HCEC 1CT (cell line): ENCODE results near the gene ROR1.
"Not testable (repeated sequence)": the region's sequence is repeated elsewhere in the genome, so short reads cannot be mapped to it uniquely, and the experiment has no call there.

Source experiments
- DNase-seq: peaks from one replicate; pipeline ENCODE4 v3.0.0-alpha.2; 2017

Gene ROR1

DNA sequence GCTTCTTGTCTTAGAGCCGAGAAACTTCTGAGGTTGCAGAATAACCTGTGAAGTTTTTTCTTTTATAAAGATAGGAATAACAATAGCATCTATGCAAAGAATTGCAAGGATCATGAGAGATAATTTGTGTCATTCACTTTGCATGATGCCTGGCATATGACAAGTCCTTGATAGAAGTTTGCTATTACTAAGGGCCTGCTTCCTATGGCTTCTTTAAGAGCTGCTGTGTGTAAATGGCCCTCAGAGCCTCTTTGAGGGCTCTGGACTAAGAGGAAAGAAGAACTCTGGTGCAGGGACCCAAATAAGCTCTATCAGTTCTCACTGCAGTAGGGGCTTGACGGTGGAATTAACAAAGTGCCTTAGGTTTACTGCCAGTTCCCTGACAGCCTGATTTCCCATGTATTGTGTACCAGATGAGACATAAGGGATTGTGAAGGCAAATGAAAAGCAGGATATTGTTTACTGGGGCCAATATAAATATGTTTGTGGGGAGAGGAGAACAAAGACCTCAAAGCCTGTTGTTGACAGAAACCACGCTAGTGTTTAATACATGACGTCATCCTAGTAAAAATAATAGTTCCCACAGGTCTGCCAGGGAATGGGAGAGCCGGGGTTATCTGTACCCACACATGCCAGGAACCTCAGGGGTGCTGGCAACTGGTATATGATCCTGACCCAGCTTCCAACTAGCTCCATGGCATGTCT is 298.4 kb downstream of the ROR1 start:
- no peak for DNase-seq

DNA sequence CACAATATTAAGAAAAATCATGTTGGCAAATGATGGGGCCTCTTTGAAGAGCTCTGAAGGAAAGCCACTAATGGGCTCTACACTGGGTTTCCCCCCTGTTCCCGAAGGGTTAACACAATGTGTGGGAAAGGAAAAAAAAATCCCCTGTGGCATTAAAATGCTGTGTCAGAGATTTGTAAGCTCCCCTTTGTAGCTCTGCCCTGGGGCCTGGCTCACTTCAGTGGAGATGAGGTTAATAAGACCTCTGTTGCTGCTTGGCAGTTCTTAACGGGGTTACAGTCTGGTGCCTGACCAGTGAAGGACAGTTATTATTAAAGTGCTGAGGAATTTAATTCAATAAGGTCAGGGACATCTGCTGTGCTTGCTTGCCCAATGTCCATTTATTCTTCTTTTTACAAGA is 299.9 kb downstream of the ROR1 start:
- DNase-seq, result no peak

DNA sequence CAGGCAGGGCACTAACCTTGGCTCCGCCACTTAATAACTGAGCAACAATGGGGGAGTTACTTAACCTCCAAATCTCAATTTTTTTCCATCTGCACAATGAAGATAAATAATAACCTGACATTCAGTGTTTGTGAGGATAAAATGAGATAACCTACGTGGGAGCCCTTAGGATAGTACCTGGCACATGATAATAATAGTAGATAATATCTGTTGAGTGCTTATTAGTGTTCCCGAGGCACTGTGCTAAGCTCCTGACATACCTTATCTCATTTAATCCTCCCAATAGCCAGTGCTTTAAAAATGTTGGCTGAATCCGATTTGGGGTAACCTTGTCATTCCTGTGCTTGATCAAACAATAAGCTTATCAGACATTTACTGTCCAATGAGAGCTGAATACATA is 300.9 kb downstream of the ROR1 start:
- DNase-seq, result no peak

DNA sequence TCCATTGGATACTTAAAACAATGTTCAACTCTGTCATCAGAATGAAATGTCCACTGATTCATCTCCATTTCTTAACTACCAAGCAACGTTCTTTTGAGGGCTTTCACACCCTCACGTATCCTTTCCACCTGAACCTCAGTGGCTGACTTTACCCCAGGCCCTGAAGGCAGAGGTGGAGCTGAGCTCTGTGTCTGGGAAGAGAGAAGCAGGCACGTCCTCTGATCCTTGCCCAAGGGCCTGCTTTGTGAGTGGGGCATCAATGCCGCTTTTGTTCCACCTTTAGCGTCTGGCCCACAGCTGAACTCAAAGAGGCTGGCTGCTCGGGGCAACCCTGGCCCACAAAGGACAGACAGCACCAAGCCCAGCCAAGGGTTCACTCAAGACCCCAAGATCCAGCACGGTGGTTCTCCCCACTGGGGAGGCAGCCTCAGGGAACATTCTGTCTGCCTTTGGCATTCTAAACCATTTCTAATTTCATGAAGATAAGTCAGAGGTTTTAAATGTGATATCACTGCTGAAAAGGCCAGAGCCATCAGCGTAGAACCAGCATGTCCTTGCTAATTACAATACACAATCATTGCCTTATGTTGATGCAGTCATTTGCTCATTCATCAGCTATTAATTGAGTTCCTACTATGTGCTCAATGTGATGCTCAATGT is 303.6 kb downstream of the ROR1 start:
- DNase-seq, result no peak

DNA sequence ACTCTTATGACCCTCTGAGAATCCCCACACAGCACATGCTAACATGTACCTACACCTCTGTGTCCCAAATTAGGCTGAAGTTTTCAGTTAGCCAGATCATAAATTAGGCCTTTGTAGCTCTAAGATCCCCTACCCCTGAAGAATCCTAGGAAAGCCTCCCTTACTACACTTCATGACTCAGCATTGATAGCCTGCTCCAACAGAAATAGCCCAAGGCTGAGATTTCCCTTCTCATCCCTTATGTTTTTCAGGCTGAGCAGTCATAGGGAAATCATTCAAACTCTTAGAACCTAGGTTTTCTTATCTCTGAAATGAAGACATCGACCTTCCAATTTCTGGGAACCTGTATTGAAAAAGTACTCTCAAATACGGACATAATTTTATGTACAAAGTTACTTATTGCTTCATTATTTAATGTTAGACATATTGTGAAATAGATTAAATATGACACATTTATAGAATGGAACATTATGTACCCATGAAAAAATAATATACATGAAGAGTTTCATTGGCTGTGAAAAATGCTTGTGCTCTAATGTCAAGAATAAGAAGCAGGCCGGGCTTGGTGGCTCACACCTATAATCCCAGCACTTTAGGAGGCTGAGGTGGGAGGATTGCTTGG is 307.2 kb downstream of the ROR1 start:
- DNase-seq, result peak; percentile 9

DNA sequence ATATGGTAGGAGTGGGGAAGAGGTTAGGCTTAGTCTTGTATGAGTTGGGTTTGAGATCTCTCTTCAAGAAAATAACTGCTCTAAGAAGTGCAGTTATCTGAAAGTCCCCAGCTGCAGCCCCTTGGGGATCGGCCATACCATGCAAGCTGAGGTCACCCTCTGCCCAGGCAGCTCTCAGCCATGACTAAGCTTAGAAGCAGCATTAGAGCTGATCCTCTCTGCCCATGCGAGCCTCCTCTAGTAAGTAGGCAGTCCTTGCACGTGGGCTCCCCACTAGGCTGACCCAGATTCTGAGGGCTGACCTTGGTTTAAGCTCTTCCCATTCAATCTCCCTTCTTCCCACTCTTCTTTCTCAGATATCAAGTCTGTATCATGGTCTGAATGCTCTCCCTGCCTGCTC is 308.6 kb downstream of the ROR1 start:
- peak; percentile 77 for DNase-seq

DNA sequence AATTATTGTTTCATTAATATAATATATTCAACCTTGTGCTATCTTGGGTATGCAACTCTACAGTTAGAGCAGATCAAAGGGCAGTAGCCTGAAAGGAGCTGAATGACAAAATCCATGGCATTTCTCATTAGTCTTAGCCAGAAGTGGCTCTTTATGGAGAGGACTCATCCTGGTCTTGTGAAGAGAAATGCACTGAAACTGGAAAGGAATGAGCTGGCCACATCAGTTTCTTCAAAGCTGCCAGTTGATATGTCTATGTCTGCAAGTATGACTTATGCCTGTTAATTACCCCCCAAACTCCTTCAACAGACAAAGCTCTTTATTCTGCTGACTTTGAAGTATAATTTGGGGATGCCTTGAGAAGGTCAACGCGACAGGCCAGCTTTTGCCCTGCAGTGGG is 310.6 kb downstream of the ROR1 start:
- no peak for DNase-seq

DNA sequence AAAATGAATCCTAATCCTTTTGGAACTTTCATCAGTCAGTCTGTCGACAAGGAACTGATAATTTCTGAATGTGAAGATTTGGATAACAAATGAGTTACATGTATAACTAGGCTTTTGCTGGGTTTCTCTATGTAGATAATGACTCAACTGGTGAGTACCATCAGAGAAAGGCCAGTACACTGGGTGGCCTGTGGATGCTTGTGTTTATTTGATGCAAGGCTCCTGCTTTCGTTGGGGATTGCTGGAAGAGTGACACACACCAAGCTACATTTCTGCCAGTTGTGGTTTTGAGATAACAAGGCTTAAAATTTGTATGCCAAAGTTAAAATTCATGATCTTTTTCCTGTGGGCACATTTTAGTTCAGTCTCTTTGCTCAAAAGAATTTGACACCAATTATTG is 314.0 kb downstream of the ROR1 start:
- DNase-seq, result peak; percentile 60

DNA sequence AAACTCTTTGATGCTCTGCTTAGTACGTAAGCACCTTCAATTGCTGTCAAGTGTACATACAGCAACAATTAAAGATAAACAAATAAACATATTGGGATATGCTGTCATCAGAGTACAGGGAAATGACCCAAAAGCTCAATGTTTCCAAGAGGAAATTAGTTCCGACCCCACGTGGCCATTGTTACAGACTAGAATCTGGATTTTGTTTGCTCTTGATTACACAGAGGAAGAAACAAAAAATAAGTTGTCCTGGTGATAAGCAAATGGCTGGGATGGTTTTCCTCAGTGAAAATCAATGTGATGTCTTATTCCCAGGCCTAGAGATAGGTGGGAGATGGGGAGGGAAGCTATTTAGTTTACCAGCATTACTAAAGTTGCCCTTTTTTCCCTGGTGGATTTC is 316.6 kb downstream of the ROR1 start:
- DNase-seq, result no peak

DNA sequence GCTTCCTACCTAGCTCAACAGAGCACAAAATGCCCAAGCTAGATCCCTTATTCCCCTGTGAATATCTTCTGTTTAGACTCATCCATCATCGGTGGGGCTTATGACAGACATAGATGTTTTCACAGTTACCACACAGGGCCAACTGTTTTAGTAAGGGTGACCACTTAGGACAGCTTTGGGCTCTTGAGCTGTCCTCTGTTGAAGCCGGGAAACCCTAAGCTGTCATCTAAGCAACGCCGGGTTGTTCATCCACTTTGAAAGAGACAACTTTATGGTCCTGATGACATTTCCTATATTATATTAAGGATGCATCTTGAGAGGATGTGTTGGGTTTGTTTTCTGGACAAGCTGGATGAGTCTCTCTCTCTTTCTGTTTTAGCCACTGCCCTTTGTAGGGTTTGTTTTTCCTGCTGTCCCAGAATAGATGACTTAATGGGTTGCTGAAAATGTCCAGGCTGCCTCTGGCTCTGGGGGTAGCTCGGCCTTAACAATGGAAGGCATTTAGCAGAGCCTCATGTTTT is 319.1 kb downstream of the ROR1 start:
- no peak for DNase-seq

DNA sequence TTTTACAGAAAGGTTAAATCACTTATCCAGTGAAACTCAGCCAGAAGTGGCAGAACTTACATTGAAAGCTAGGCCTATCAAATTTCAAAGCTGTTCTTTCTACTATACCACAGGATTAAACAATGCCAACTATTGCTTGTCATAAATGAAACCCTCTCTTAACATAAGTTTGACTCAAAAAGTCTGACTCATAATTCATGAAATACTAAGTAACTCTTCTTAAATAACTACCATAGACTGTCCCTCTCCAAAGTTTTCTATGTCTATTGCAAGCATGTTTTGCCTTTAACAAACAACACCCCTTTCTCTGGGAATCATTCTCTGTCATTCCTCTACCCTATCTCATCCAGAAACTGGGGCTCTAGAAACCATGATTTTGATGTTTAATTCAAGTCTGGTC is 320.1 kb downstream of the ROR1 start:
- peak; percentile 73 for DNase-seq

DNA sequence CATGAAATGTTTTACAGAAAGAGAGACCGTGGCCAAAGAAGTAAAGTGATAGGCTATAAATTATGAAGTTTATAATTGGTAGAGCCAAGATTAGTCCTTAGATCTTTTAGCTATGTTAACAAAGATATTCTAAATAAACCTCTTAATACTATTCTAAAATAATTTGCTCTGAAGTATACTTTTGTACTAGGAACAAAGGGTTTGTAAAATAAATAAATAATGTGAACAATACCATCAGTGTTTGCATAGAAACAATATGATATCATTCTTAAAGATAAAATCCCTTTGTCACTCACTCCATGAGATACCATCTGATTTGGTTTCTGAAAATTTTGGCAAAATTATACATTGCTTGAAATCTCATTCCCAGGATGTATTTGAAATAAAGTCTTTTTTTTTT is 322.0 kb downstream of the ROR1 start:
- no peak for DNase-seq

DNA sequence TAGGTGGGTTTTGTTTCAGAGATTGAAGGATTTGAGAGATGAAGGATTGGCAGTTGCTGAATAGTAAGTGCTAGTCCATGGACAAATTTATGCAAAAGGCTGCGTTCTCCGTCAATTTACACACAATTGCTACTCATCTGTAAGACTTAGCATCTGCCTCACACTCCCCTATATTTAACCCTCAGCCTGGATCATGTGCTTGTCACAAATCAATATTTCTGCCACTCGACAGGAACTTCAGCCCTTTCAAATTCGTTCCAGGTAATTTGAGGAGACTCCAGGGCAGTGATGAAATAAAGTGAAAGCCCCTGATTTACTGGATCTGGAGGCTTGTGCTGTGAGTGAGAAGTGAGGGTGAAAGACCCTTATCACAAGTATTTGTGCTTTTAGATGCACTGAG is 324.0 kb downstream of the ROR1 start:
- DNase-seq, result no peak

DNA sequence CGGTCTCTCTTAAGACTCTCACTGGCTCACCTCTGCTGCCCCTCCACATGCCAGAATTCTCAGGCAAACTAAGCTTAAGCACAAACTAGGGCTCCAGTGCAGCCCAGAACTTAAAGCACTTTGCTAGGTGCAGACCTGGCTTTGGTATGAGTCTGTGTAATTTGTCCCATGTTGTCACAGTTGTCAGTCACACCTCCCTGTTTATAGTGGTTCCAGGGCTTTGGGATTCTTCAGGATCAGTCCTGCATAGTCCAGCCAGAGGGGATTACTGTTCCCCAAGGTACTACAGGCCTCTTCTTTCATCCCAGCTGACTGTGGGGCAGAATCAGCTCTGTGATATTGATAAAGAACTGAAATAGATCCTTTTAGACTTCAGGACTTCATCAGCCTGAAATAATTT is 324.6 kb downstream of the ROR1 start:
- DNase-seq, result no peak

DNA sequence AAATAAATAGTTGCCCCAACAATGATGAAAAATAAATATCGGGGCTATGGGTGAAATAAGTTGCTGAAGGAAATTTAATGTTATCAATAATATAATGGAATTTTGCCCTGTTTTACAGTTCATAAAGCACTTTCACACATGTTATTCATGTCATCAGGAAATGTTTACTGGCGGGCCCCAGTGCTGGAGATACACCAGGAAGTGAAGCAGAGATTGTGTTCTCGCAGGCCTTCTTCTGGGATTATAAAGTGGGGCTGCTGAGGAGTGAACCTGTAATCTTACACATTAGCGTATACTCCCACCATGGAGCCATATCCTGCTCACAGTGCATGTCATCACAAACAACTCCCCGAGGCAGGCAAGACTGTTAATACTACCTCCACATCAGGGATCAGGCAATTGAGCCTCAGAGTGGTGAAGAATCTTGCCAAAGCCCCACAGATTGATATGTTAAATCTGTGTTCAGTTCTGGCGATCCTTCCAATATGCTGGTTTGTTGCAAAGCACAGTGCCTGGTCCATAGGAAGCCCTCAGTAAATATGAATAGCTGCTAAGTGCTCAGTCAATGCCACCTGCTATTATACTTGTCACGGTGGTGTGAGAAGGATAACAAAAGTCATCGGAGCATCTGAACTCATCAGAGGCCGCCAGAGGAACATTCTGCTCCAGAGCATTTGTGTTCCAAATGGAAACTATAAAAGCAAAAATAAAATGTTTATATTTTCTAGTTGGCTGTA is 325.2 kb downstream of the ROR1 start:
- no peak for DNase-seq

DNA sequence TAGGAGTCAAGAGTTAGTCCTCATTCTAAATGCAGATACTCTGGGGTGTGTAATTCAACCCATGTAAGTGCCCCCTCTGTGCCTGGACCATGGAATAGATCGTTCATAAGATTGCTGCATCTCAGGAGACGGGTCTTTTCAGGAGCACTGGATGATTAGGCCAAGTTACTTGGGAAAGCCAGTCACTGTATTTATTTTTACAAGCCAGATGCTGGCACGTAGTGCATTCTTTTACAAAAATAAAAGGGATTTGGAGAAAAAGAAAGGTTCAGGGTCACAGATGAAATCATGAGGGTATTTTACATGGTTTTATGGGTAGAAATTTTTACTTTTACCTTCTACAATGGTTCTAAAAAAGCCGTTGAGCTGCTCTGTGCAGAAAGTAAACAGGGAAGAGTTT is 327.0 kb downstream of the ROR1 start:
- DNase-seq, result no peak

DNA sequence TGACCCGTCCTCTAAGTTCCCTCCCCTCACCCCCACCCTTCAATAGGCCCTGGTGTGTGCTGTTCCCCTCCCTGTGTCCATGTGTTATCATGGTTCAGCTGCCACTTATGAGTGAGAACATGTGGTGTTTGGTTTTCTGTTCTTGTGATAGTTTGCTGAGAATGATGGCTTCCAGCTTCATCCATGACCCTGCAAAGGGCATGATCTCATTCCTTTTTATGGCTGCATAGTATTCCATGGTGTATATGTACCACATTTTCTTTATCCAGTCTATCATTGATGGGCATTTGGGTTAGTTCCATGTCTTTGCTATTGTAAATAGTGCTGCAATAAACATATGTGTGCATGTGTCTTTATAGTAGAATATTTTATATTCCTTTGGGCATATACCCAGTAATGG is 330.8 kb downstream of the ROR1 start:
- DNase-seq, result not testable (repeated sequence)

DNA sequence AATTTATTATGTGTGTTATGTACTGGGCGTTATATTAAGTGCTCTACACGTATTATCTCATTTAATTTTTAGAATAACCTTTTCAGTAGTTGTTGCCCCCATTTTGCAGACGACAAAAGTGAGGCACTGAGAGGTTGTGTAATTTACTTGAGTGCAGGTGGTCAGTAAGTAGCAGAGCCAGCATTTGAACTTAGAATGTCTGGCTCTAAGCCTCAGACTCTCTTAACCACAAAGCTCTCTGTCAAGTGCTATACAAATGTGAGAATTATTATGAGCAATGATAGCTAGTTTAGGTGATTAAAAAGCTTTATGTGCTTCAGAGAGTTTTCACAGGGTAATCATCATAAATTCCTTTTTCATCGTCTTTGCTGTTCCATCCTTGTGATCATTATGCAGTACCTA is 333.3 kb downstream of the ROR1 start:
- no peak for DNase-seq

DNA sequence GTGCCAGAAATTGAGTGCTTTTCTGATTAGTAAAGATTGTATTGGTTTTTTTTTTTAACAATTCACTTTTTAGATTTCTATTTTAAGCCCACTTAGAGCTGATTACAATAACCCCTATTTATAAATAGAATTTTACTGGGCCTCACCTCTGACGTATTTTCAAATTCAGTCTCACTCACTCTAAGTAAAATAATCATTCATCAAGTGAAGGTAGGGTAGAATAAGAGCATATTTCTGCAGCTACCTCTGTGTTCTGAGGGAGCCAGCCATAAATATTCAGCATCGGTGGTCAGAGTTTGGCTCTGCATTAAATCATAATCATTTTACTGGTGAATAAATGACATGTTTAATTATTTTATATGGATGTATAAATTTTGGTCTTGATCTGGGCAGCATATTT is 333.8 kb downstream of the ROR1 start:
- DNase-seq, result no peak

DNA sequence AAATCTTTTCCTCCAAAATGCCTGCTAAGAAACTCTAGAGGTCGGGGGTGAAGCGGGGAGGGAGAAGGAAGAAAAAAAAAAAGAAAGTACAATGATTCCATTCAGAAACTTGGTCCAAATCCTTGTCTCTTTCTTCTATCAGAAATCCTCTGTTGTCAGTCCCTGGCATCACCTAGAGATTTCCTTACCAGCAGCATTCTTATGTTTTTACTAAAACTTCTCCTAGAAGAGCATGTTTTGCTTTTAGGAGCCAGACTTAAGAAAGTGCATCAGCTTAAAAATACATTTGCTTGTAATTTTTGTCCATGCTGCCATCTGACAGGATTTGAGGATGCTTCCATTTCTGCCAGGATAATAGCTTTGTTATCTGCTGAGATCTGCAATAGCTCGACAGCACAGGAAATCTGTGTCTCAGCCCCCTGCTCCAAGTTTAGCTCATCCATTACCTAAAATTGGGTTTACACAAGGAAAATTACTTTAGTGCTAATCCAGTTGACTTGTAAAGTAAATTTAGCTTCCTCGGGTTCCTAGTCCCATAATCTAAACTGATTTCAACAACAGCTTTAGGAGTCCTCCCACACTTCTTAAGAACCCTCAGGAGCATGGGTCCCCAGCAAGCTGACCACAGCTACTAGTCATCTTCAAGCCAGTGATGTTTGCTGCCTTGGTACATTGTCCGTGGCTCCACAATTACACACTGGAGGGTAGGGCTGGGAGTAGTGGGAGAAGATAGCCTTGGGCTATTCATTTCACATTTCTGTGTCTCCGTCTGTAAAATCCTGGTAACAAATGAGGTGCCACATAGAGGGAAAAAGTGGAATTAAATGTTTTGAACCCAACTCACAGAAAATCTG is 337.3 kb downstream of the ROR1 start:
- no peak for DNase-seq

DNA sequence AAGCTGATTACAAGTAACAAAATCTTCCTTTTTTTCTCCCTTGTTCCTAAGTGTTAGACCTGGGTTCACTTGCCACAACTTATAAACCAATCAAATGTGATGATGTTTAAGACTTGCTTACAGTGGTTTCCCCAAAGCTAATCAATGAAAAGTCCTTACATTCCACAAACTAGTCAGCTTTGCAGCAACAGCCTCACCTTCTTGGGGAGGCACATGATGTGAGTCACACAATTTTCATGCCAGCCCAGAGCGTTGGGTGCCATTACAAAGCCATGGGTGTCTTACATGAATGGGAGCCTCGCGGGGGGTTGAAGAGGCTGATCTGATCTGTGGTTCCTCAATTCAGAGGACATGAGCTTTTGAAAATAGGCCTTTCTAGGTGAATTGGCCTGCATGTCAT is 338.0 kb downstream of the ROR1 start:
- peak; percentile 49 for DNase-seq

DNA sequence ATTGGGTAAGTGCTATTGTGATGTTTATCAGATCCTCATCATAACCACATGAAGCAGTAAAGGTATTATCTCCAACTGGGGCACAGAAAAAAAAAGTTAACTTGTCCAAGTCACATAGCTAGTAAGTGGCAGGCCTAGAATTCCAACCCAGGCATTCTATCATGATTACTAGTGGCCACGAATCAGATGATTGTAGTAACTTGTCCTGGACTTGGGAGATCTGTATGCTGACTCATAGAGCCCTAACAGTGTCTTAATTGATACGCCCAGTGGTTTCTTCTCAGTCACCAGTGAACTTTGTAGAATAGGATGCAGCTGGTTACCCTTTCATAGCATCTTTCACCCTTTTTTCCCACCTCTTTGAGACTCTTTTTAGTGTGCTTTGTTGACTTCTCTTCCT is 338.5 kb downstream of the ROR1 start:
- DNase-seq, result peak; percentile 87
